KOPT-K1 (cell line): ENCODE results near the gene UNC93A.

Experiments
- H3K27ac ChIP-seq: fragments of 200-600 bp; sonication (generic); 2 replicates; pipeline ENCODE4 v1.5.1; 2016; ENCODE audit warnings: antibody characterized with exemption, mild to moderate bottlenecking, low read depth, low read length; ENCODE audit not compliant: poor library complexity, severe bottlenecking
- H3K36me3 ChIP-seq: fragments of 200-600 bp; sonication (generic); 2 replicates; pipeline ENCODE4 v1.5.1; 2017; ENCODE audit warnings: antibody characterized with exemption, mild to moderate bottlenecking, low read length, moderate library complexity; ENCODE audit not compliant: insufficient read depth
- H3K9me3 ChIP-seq: fragments of 200-600 bp; sonication (generic); 2 replicates; pipeline ENCODE4 v1.5.1; 2017; ENCODE audit warnings: antibody characterized with exemption, low read length, mild to moderate bottlenecking; ENCODE audit not compliant: insufficient read depth, poor library complexity, severe bottlenecking

The UNC93A gene

GRCh38 chr6:167331565-167331964 lies 40.5 kb downstream of the UNC93A start:
- Histone ChIP-seq H3K9me3 (no peaks in the 10 kb centered on the region), H3K36me3 (no peaks in the 10 kb centered on the region), H3K27ac (no peak overlapping the region)

DNA sequence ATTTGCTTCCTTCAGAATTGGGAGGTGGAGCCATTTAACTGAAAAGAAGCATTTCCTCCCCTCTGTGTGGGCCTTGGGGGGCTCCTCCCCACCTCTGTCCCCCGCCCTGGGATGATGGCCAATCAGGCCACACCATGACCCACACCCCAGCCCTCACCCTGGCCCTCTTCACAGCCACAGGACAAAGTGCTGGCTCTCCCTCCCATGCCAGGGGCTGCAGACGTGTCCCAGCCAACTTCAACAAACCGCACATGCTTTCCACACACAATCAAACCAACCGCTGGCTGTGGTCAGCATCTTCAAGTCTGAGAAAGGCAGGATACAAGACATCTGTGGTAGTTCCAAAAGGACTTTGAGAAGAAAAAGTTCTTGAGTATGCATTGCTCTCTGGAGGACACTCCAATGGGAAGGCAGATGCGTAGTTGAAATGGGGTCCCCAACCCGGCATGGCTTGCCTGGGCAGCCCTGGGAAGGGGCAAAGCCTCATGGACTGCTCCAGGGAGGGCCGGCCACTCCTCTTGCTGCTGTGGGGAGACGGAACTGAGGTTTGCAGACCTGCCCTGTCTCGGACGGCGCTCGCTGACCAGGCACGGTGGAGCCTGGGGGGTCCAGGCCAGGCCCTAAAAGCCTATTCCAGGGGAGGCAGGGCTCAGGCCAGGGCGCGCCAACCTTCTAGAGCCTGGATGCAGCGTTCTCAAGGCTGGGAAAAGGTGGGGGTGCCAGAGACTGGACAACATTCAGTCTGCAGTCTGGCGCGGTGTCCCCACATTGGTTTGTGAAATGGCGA lies 45.9 kb downstream of the UNC93A start:
- Histone ChIP-seq H3K9me3 (no peaks in the 10 kb centered on the region), H3K27ac (no peak overlapping the region), H3K36me3 (no peaks in the 10 kb centered on the region)

DNA sequence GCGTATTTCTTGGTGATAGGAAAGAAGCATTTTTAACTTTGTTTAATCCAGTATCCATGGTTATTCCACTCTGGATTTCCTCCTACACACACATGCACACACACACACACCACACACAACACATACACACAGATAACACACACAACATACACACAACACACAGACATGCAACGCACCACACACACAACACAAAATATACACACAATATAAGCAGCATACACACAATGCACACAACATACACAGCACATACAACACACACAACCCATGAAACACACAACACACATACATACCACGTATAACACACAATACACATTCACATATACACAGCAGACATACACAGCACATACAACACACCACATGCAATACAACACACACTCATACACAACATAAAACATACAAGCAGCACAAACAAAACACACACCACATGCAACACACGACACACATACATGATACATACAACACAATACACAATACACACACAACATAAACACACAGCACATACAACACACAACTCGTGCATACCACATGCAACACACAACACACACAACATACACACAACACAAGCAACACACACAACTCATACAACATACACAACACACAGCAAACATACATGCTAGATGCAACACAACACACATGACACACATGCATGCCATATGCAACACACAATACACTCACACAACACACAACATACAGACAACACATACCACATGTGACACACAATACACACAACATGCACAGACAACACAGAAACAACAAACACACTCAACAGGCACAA lies 46.7 kb downstream of the UNC93A start:
- H3K9me3 ChIP-seq, result no peaks in the 10 kb centered on the region
- no peaks in the 10 kb centered on the region for H3K36me3 ChIP-seq
- H3K27ac ChIP-seq, result no peak overlapping the region

DNA sequence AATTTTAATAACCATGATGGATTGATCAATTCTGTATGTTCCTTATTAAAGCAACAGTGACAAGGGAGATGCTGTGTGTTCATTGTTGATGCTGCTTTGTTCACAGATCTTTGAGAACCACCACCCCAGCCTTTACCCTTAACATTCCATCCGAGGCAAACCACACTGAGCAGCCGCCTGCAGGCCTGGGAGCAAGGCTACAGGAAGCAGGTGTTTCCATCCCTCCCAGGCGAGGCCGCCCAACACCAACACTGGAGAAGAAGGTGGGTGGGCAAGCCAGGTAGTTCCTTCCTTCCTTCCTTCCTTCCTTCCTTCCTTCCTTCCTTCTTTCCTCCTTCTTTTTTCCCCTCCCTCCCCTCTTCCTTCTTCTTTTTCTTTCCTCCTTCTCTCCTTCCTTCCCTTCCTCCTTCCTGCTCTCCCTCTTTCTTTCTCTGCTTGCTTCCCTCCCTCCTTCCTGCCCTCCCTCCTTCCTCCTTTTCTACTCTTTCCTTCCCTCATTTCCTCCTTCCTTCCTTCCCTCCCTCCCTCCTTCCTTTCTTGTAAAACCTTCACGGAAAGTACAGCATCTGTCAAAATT lies 47.5 kb downstream of the UNC93A start:
- Histone ChIP-seq H3K9me3 (no peaks in the 10 kb centered on the region), H3K27ac (no peak overlapping the region), H3K36me3 (no peaks in the 10 kb centered on the region)

DNA sequence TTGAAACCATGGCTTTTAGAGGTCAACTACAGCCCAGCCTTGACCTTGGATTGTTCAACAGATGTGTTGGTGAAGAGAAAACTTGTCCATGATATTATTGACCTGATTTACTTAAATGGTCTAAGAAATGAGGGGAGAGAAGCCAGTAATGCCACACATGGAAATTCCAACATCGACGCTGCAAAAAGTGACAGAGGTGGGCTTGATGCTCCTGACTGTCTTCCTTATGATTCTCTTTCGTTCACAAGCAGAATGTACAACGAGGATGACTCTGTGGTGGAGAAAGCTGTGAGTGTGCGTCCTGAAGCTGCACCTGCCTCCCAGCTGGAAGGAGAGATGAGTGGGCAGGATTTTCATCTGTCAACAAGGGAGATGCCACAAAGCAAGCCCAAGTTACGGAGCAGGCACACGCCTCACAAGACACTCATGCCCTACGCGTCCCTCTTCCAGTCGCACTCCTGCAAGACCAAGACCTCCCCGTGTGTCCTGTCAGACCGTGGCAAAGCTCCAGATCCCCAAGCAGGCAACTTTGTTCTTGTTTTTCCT lies 50.0 kb downstream of the UNC93A start:
- Histone ChIP-seq H3K9me3 (no peaks in the 10 kb centered on the region), H3K27ac (no peak overlapping the region), H3K36me3 (no peaks in the 10 kb centered on the region)

- H3K36me3 ChIP-seq, result no peaks in the 10 kb centered on the region
- H3K27ac ChIP-seq, result no peak overlapping the region
- H3K9me3 ChIP-seq, result no peaks in the 10 kb centered on the region
Measured at GRCh38 chr6:167341665-167342655, 50.8 kb downstream of the UNC93A start.

DNA sequence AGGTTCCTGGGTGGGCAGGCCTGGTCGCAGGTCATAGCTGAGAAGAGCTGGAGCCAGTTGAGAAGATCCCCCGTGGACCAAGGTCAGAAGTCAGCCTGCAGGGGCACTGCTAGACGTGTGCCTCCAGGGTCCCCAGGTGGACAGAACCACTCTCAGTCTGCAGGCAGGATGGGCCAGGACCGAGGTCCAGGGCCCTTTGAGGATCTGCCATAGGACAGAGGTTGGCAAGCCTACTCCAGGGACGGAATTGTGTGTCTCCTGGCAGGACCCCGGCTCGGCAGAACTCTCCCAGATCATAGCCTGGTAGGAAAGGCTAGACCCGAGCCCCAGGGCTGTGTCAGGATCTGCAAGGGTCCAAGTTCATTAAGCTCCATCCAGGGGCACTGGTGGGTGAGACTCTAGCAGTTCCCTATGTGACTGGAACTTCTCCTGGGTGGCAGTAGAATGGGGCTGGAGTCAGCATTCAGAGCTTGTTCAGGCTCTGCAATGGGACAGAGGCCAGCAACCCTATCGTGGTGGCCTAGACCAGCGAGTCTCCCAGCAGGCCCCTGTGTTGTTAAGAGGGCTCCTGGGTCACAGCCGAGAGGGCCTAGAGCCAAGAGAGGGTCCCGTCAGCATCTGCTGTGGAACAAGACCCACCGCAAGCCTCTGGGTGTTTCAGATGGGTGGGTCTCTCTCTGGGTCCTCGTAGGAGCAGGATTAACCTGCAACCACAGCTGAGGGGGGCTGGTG lies 51.9 kb downstream of the UNC93A start:
- H3K9me3 ChIP-seq, result no peaks in the 10 kb centered on the region

GRCh38 chr6:167345348-167345747 lies 54.2 kb downstream of the UNC93A start:
- H3K27ac ChIP-seq, result no peak overlapping the region
- no peaks in the 10 kb centered on the region for H3K36me3 ChIP-seq
- H3K9me3 ChIP-seq, result no peaks in the 10 kb centered on the region

More for the DNA sequence above, 51.9 kb downstream of the UNC93A start:
- Histone ChIP-seq H3K36me3 (no peaks in the 10 kb centered on the region), H3K27ac (no peak overlapping the region)

DNA sequence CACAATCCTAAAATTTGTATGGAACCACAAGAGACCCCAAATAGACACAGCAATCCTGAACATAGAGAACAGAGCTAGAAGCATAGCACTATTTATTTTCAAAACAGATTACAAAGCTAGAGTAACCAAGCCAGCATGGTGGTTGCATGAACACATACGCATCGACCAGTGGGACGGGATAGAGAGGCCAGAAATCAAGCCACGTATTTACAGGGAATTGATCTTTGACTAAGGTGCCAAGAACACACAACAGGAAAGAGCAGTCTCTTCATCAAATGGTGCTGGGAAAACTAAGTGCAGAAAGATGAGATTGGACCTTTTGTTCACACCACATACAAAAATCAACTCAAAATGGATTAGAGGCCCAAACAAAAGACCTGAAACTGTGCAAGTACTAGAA lies 54.8 kb downstream of the UNC93A start:
- Histone ChIP-seq H3K36me3 (no peaks in the 10 kb centered on the region), H3K9me3 (no peaks in the 10 kb centered on the region), H3K27ac (no peak overlapping the region)

DNA sequence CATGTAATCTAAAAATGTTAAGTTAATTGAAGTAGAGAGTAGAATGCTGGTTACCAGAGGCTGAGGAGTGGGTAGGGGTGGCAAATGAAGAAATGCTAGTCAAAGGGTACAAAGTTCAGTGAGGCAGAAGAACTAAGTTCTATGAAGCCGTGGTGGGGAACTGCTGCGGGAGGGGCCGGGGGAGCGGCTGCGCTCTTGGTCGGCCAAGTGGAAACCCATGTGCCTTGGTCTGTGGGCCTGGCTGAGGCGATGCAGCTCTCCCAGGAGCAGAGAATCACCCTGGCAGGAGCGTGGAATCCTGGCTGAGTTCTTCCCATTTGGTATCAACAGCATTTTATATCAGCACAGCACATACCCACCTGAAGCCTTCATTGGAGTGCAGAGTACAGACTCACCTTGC lies 56.1 kb downstream of the UNC93A start:
- Histone ChIP-seq H3K27ac (no peak overlapping the region), H3K36me3 (no peaks in the 10 kb centered on the region), H3K9me3 (no peaks in the 10 kb centered on the region)

DNA sequence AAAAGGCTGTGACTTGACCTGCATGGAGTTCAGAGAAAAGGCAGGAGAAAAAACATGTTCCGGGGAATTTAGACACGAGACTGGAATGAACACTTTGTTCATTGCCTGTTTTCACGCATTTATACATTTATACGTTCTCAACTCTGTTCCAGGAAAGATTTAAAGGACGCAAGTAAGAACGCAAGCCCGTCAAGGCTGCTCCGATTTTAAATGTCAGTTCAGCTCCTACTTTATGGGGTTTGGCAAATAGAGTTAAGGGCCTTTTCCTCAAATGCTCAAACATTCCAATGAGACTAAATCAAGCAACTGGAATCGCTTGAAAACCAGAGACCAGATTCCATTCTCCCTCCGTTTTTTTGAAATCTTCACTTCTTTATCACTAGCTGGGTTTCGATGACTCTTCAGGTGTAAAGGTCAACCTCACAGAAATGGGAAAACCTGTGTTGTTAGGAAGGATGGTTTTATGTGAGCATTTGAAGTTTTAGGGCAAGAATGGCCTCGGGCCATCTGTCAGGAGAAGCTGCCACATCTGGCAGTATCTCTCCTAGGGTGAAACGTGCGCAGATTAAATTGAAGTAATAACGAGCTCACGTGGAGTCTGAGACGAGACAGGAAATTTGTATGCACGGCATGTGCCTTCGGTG lies 58.6 kb downstream of the UNC93A start:
- H3K36me3 ChIP-seq, result no peaks in the 10 kb centered on the region
- H3K27ac ChIP-seq, result no peak overlapping the region
- H3K9me3 ChIP-seq, result peaks cover 4% of the 10 kb centered on the region

DNA sequence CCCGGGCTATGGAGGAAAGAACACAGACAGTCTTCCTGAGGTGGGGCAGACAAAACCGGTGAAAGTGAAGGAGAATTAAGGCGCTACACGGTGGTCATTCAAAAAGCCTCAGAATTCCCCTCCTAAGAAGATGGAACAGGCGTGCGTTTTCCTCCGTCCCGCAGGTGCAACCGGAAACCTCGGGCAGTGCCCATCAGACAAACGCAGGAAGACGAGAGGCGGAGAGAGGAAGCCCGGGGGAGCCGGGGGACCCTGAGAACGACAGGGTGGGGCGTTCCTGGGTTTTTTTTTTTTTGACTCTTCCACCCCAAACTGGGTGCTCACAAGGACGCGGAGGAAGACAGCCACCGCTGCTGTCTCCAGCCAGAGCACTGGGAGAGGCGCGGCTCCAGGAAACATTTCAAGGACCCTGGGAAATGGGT lies 59.2 kb downstream of the UNC93A start:
- H3K9me3 ChIP-seq, result peaks cover 4% of the 10 kb centered on the region
- no peaks in the 10 kb centered on the region for H3K36me3 ChIP-seq
- H3K27ac ChIP-seq, result no peak overlapping the region

DNA sequence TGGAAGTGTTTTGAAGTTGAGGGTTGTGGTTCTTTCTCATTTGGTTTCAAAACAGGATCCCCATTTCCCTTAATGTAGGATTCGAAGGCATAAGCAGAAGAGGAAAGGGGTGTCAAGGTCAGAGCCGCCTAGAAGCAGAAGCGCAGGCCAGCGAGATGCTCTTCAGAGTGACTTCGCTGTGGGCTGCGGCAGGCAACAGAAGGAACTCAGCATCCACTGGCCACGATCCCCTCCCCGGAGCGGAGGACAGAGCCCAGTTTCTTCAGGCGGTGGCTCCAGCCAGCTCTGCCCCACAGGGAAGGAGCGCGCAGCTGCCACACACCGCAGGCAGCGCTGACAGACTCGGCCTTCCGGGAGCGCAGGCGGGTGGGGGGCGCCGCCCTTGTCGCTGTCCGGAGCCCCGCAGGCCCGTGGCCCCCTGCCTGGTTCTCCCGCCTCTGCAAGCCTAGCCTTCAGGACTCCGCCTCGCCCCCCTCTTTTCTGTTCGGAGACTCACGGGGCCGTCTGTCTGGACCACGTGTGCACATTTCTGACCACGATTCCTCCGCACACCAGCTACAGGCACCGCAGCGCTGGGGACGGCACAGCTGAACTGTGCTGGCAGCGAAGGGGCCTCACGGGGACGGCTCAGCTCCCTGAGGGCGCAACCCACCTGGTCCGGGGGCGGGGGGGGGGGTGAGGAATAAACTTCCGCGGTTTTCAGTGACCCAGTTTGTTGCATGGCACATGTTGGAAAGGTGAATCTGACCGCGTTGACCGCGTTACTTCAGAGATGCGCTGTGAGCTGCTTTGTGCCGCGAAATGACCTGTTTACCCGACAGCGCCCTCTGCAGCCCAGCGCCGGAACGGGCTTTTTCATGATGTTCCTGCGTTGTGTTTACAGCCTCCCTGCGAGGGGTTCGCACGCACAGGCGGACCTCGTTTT lies 59.9 kb downstream of the UNC93A start:
- no peak overlapping the region for H3K27ac ChIP-seq
- H3K36me3 ChIP-seq, result no peaks in the 10 kb centered on the region
- H3K9me3 ChIP-seq, result peaks cover 4% of the 10 kb centered on the region
